A549 treated with AZD2906 at 1 μM for 4 hours (cell line): ENCODE measurements around the gene FBXO9. TPM values are rescaled to one million over a fixed set of nuclear protein-coding genes. Genes with fewer than 3 reads are reported as not detected.

Experiments used
- total RNA-seq: library from RNA; stranded (reverse); fragments of 200-300 nt; extraction: Qiagen RNA extraction; gene quantifications from 5 replicates; pipeline ENCODE4 v1.2.3, GENCODE V29; 2022

Gene FBXO9
- 29.7 to 36.6 TPM (median 35.1 TPM) in 5 replicates for total RNA-seq

DNA sequence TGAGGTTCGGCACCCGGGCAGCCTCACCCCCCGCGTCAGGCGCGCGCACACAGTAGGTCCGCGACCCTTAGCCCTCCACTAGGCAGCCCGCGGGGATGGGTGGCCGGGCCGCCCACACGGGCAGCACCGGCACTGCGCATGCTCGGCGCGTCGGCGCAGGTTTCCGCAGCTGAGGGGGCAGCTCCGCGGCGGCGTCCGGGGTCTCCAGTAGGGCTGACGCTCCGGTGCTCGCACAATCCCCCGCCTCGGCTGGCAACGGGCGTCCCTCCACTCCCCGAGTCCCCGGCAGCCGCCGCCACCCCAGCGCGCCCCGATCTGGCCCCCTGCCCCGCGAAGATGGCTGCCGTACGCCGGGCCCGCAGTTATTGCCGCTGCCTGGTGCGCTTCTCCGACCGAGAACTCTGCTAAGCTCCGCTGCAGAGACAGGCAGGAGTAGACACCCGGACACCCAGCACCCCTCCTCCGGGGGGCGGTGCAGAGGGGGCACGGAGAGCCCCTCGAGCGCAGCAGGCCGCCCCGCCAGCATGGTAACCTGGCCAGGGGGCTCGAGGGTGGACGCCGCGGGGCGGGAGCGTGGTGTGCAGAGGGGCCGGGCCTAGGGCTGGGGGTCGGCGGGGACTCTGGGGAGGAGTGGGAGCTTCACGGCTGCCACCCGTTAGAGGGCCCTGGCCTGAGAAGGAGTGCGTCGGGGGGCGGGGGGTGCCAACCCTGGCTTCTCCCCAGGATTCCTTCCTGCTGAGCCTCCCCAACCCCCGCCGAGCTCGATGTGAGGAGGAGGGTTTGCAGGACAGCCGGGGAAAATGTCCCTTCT, at the start of gene FBXO9:
TSS of gene FBXO9 (plus strand) at position 139 of the 811 bp plus-strand sequence. CDS start at position 525, 386 bp downstream.

DNA sequence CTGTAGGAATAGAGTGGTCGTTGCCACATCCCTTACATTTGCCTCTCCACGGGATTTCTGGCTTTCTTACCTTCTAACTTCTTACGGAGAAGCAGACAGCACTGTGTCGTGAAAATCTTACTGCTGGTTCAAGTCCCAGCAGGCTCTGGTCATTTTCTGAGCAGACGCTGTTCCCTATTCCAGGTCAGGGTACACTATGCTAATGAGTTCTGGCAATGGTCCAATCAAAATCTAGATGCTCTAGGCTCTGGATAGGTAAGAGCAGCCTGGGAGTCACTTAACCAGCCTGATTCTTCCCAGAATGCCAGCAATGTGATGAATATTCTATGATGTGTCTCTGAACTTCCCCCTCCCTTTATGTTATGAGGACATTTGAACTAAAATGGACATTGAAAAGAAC, 83.5 kb downstream of the FBXO9 start, which contains the start of gene GCM1:
TSS of gene GCM1 (minus strand) at position 158 of the 400 bp plus-strand sequence. CDS start 3,209 bp downstream, outside the sequence.

Other genes starting within 250 kb of the FBXO9 start
- gene GSTA5, start 224.6 kb upstream of the FBXO9 start, total RNA-seq, result not detected in 5 replicates
- gene GSTA3, start 155.7 kb upstream of the FBXO9 start, total RNA-seq, result not detected in 5 replicates
- 7.9 to 9.0 TPM (median 8.5 TPM) in 5 replicates for gene GSTA4, start 70.1 kb upstream of the FBXO9 start, total RNA-seq
- 1.7 to 2.9 TPM (median 2.2 TPM) in 5 replicates for gene CILK1, start 3.6 kb upstream of the FBXO9 start, total RNA-seq
- gene GCM1, start 83.4 kb downstream of the FBXO9 start, total RNA-seq, result 0.02 to 0.03 TPM in 2 of 5 replicates, not detected in the others